CD4-positive, alpha-beta memory T cell (primary cell): ENCODE measurements around the gene KRT17. TPM values are rescaled to one million over a fixed set of nuclear protein-coding genes. Genes with fewer than 3 reads are reported as not detected.

Experiments used
- CTCF ChIA-PET: fragments of 350-600 bp; sonication (Branson Sonifier 250); formaldehyde crosslinking; loops from one replicate; lab custom pipeline; 2021; ENCODE audit warnings: inconsistent platforms; ENCODE audit not compliant: partially characterized antibody; lab: Charles Lee
- POLR2A ChIA-PET: fragments of 350-600 bp; sonication (Branson Sonifier 250); formaldehyde crosslinking; loops from one replicate; lab custom pipeline; 2021; ENCODE audit not compliant: partially characterized antibody; lab: Charles Lee
- DNase-seq, 5 donors: peaks; one replicate each; pipeline versions ENCODE4 v3.0.0 to v3.0.0-alpha.2; 2020 to 2022; ENCODE audit warnings: mixed read lengths in 1 of 5
- H3K27ac ChIP-seq: one replicate; pipeline ENCODE4 v1.7.0; 2013; ENCODE audit warnings: low read depth, low read length
- H3K27me3 ChIP-seq: 2 replicates; pipeline ENCODE4 v1.7.0; 2013; ENCODE audit warnings: mild to moderate bottlenecking, low read length, moderate library complexity; ENCODE audit not compliant: insufficient read depth
- H3K36me3 ChIP-seq: 2 replicates; pipeline ENCODE4 v1.7.0; 2013; ENCODE audit warnings: mild to moderate bottlenecking, low read length, moderate library complexity; ENCODE audit not compliant: insufficient read depth
- H3K4me1 ChIP-seq: 2 replicates; pipeline ENCODE4 v1.7.0; 2013; ENCODE audit warnings: mild to moderate bottlenecking, low read length, moderate library complexity; ENCODE audit not compliant: insufficient read depth
- H3K4me3 ChIP-seq, 2 donors: one replicate each; pipeline ENCODE4 v1.7.0; 2013; ENCODE audit warnings: low read length in 2 of 2, mild to moderate bottlenecking in 1 of 2
- H3K9me3 ChIP-seq, 2 donors: one replicate each; pipeline ENCODE4 v1.7.0; 2013; ENCODE audit warnings: low read length in 2 of 2, control low read depth in 1 of 2; ENCODE audit not compliant: control insufficient read depth in 1 of 2
- H3K27ac Mint-ChIP-seq, 7 donors: one replicate each; pipeline ENCODE4 v1.8.0; 2020 to 2021; ENCODE audit warnings: mixed read lengths in 7 of 7, mild to moderate bottlenecking in 6 of 7, inconsistent platforms in 3 of 7, moderate library complexity in 3 of 7
- H3K27me3 Mint-ChIP-seq, 2 donors: one replicate each; pipeline ENCODE4 v1.8.0; 2020 to 2021; ENCODE audit warnings: mixed read lengths in 2 of 2
- H3K36me3 Mint-ChIP-seq, 2 donors: one replicate each; pipeline ENCODE4 v1.8.0; 2020 to 2021; ENCODE audit warnings: mixed read lengths in 2 of 2, inconsistent platforms in 1 of 2, mild to moderate bottlenecking in 1 of 2
- H3K4me1 Mint-ChIP-seq, 4 donors: one replicate each; pipeline ENCODE4 v1.8.0; 2020 to 2021; ENCODE audit warnings: mixed read lengths in 4 of 4, mild to moderate bottlenecking in 1 of 4
- H3K4me3 Mint-ChIP-seq, 8 donors: one replicate each; pipeline ENCODE4 v1.8.0; 2020 to 2021; ENCODE audit warnings: mixed read lengths in 8 of 8, mild to moderate bottlenecking in 7 of 8, moderate library complexity in 6 of 8, inconsistent platforms in 3 of 8
- H3K9me3 Mint-ChIP-seq, 8 donors: one replicate each; pipeline ENCODE4 v1.8.0; 2020 to 2021; ENCODE audit warnings: mixed read lengths in 8 of 8, mild to moderate bottlenecking in 5 of 8, inconsistent platforms in 3 of 8, moderate library complexity in 1 of 8
- intact Hi-C: fragments of 100-400 bp; cut with micrococcal nuclease; formaldehyde crosslinking; loops from one replicate; pipeline ENCODE4 v1.15.1; 2023
- polyA plus RNA-seq, 2 donors: library from polyadenylated mRNA; unstranded; fragments of 300-500 nt; fragmentation: Illumina TruSeq; gene quantifications; one replicate each; pipeline ENCODE4 v1.2.3, GENCODE V29; 2021
- total RNA-seq, 2 experiments: library from RNA; stranded (reverse); gene quantifications; one replicate each; pipeline ENCODE4 v1.2.3, GENCODE V29; 2021

Gene KRT17
- total and polyA plus RNA-seq, 4 experiments from 2014 or later: not detected

- peaks cover 13 to 35% (median 21%) of the 10 kb centered on the region in 4 donors for H3K4me1 Mint-ChIP-seq
- POLR2A ChIA-PET: interaction anchor here (0.8 to 9.4 kb wide), 15 partner anchors 13 to 1116 kb away, joined by 3 to 285 read pairs (median 5); partner anchors contain the start of gene EIF1
- H3K9me3 Mint-ChIP-seq: peaks cover 0 to 5% (median 0%) of the 10 kb centered on the region in 8 donors
Measured at GRCh38 chr17:41665566-41666236, 41.3 kb upstream of the KRT17 start.

GRCh38 chr17:41664587-41665565 is 40.5 kb upstream of the KRT17 start:
- Mint-ChIP-seq H3K27ac (peak overlapping the region; percentile 94 to 100 (median 98)), H3K4me3 (peak overlapping the region; percentile 82 to 97 (median 92)), H3K36me3 (peaks cover 0 to 3% of the 10 kb centered on the region in 2 donors), H3K4me1 (peaks cover 13 to 35% (median 21%) of the 10 kb centered on the region in 4 donors), H3K9me3 (peaks cover 0 to 5% (median 0%) of the 10 kb centered on the region in 8 donors), H3K27me3 (peaks cover 0 to 2% of the 10 kb centered on the region in 2 donors)
- Histone ChIP-seq H3K36me3 (no peaks in the 10 kb centered on the region), H3K9me3 (no peaks in the 10 kb centered on the region), H3K4me1 (peaks cover 22% of the 10 kb centered on the region), H3K27ac (peak overlapping the region; percentile 96), H3K4me3 (peak overlapping the region; percentile 69 to 71), H3K27me3 (no peaks in the 10 kb centered on the region)
- no peak for DNase-seq
- intact Hi-C loops: loop anchor here (5.0 kb wide), 1 partner anchor 1043 kb away; no protein-coding TSS in a partner anchor
- ChIA-PET POLR2A (interaction anchor here (0.8 to 9.4 kb wide), 11 partner anchors 13 to 1104 kb away, joined by 3 to 285 read pairs (median 8); partner anchors contain the start of gene EIF1), CTCF (interaction anchor here (0.6 to 11.6 kb wide), 27 partner anchors 14 to 862 kb away, joined by 3 to 394 read pairs (median 6); partner anchors contain the start of genes EIF1 and KRTAP16-1)

More at GRCh38 chr17:41665566-41666236, 41.3 kb upstream of the KRT17 start:
- Mint-ChIP-seq H3K4me3 (peak overlapping the region; percentile 82 to 97 (median 92)), H3K36me3 (peaks cover 0 to 3% of the 10 kb centered on the region in 2 donors), H3K27me3 (peaks cover 0 to under 1% of the 10 kb centered on the region in 2 donors), H3K27ac (peak overlapping the region; percentile 94 to 100 (median 98))
- Histone ChIP-seq H3K27me3 (no peaks in the 10 kb centered on the region), H3K36me3 (no peaks in the 10 kb centered on the region), H3K27ac (peak overlapping the region; percentile 96), H3K9me3 (no peaks in the 10 kb centered on the region), H3K4me1 (peaks cover 22% of the 10 kb centered on the region), H3K4me3 (peak overlapping the region; percentile 69 to 71)
- CTCF ChIA-PET: interaction anchor here (0.6 to 11.6 kb wide), 25 partner anchors 13 to 863 kb away, joined by 3 to 394 read pairs (median 5); partner anchors contain the start of genes EIF1 and KRTAP16-1
- intact Hi-C loops: loop anchor here (1.0 to 5.0 kb wide), 7 partner anchors 14 to 1043 kb away; partner anchors contain the start of gene EIF1
- peak; percentile 84 to 92 (median 88) for DNase-seq

DNA sequence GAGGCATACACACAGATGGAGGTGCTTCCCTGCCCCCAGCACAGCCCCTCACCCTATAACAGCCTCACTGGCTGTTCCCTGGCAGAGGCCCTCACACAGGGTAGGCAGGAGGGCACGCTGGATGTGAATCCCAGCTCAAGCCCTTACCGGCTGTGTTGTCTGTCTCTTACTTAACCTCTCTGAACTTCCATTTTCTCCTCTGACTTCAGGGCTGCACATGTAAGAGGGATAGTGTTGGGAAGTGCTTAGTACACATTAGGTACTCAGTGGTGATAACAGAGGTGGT is 39.7 kb upstream of the KRT17 start:
- H3K4me1 Mint-ChIP-seq: peaks cover 13 to 35% (median 21%) of the 10 kb centered on the region in 4 donors
- H3K4me1 ChIP-seq: peaks cover 22% of the 10 kb centered on the region
- H3K27ac ChIP-seq: no peak overlapping the region
- peak overlapping the region in 5 of 7 donors; percentile 29 to 87 (median 52) for H3K27ac Mint-ChIP-seq
- H3K36me3 ChIP-seq: no peaks in the 10 kb centered on the region
- DNase-seq: no peak
- no peaks in the 10 kb centered on the region for H3K27me3 ChIP-seq
- CTCF ChIA-PET: interaction anchor here (0.9 to 11.6 kb wide), 14 partner anchors 10 to 1044 kb away, joined by 3 to 394 read pairs (median 12); partner anchors contain the start of gene EIF1
- H3K4me3 ChIP-seq: no peak overlapping the region
- H3K4me3 Mint-ChIP-seq: peak overlapping the region in 1 of 8 donors; percentile 10
- peaks cover 0 to 2% of the 10 kb centered on the region in 2 donors for H3K27me3 Mint-ChIP-seq
- H3K9me3 Mint-ChIP-seq: peaks cover 0 to 5% (median 0%) of the 10 kb centered on the region in 8 donors
- intact Hi-C loops: no loop called here
- POLR2A ChIA-PET: interaction anchor here (2.4 to 9.4 kb wide), 3 partner anchors 15 to 26 kb away, joined by 9 to 285 read pairs (median 49); partner anchors contain the start of gene EIF1
- H3K36me3 Mint-ChIP-seq: peaks cover 0 to 3% of the 10 kb centered on the region in 2 donors
- H3K9me3 ChIP-seq: no peaks in the 10 kb centered on the region

GRCh38 chr17:41663451-41664171 is 39.2 kb upstream of the KRT17 start:
- CTCF ChIA-PET: interaction anchor here (0.7 to 11.6 kb wide), 38 partner anchors 9 to 1043 kb away, joined by 3 to 394 read pairs (median 5); partner anchors contain the start of genes EIF1 and KRT10
- peak overlapping the region in 3 of 7 donors; percentile 5 to 88 (median 87) for H3K27ac Mint-ChIP-seq

DNA sequence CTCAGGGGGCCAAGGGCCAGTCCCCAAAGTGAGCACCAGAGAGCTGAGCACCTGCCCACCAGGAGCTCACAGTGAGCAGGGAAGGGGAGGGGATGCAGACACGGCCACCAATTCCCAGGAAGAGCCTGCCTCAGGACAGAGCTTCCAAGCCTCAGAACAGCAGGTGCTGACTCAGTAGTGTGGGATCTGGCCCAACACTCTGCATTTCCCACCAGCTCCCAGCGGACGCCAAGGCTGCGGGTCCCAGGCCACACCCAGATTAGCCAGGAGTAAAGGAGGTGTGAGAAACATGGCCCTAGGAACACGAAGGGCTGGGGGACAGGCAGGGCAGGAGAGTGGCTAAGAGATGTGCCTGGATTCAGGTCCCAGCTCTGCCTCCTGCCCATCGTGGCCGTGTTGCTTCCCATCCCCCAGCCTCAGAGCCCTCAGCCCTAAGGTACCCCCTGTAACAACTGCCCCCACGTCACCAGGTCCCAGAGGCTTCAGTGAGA is 35.9 kb upstream of the KRT17 start:
- H3K36me3 Mint-ChIP-seq: no peaks in the 10 kb centered on the region
- no peak overlapping the region for H3K27ac Mint-ChIP-seq
- no peak overlapping the region for H3K27ac ChIP-seq
- no peak overlapping the region for H3K4me3 Mint-ChIP-seq
- H3K9me3 ChIP-seq: no peaks in the 10 kb centered on the region
- H3K4me1 Mint-ChIP-seq: peaks cover 2 to 16% (median 4%) of the 10 kb centered on the region in 4 donors
- H3K9me3 Mint-ChIP-seq: peaks cover 0 to 2% (median 0%) of the 10 kb centered on the region in 8 donors
- intact Hi-C loops: no loop called here
- no peaks in the 10 kb centered on the region for H3K36me3 ChIP-seq
- CTCF ChIA-PET: interaction anchor here (9.4 to 11.6 kb wide), 2 partner anchors 11 to 110 kb away, joined by 130 to 394 read pairs; no protein-coding TSS in a partner anchor
- no peak for DNase-seq
- peaks cover 8% of the 10 kb centered on the region for H3K4me1 ChIP-seq
- POLR2A ChIA-PET: interaction anchor here (1.1 to 2.2 kb wide), 2 partner anchors 11 to 29 kb away, joined by 6 to 7 read pairs; partner anchors contain the start of gene EIF1
- H3K27me3 ChIP-seq: no peaks in the 10 kb centered on the region
- H3K27me3 Mint-ChIP-seq: peaks cover 0 to 2% of the 10 kb centered on the region in 2 donors
- H3K4me3 ChIP-seq: no peak overlapping the region

More at GRCh38 chr17:41663451-41664171, 39.2 kb upstream of the KRT17 start:
- Mint-ChIP-seq H3K4me3 (peak overlapping the region in 2 of 8 donors; percentile 20 to 65), H3K4me1 (peaks cover 13 to 35% (median 21%) of the 10 kb centered on the region in 4 donors), H3K27me3 (peaks cover 0 to 2% of the 10 kb centered on the region in 2 donors), H3K36me3 (peaks cover 0 to 3% of the 10 kb centered on the region in 2 donors), H3K9me3 (peaks cover 0 to 5% (median 0%) of the 10 kb centered on the region in 8 donors)
- Histone ChIP-seq H3K9me3 (no peaks in the 10 kb centered on the region), H3K4me3 (no peak overlapping the region), H3K36me3 (no peaks in the 10 kb centered on the region), H3K27me3 (no peaks in the 10 kb centered on the region), H3K4me1 (peaks cover 22% of the 10 kb centered on the region), H3K27ac (no peak overlapping the region)
- intact Hi-C loops: no loop called here
- POLR2A ChIA-PET: interaction anchor here (2.4 to 9.4 kb wide), 3 partner anchors 15 to 26 kb away, joined by 9 to 285 read pairs (median 49); partner anchors contain the start of gene EIF1
- DNase-seq: no peak
